ENCODE results near the gene DGKB.

DGKB gene
- total RNA-seq, result 0 reads per million in 2 donors

DNA sequence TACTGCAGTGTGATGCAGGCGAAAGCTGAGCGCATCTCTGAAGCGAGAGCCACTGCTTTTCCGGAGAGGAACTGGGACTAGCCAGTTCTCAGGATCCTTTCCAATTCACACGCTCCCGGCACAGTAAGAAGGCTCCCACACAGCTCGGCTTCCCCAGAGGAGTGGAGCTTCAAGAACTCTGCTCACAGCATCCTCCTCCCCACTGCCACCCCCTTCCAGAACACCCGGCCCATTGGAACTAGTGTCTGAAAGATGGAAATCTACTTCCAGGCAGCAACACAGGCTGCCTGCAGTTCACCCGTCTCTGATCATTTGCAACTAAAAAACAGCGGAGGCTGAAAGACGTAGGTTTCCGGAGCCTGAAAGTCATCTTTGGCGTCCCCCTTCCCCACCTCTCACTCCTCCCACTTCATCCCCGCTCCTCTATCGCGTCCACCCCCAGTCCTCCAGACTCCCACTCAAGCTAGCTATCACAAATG is at the start of gene DGKB:
TSS of gene DGKB (minus strand) at position 163 of the 479 bp plus-strand sequence.
- DNase-seq, result no peak

DNA sequence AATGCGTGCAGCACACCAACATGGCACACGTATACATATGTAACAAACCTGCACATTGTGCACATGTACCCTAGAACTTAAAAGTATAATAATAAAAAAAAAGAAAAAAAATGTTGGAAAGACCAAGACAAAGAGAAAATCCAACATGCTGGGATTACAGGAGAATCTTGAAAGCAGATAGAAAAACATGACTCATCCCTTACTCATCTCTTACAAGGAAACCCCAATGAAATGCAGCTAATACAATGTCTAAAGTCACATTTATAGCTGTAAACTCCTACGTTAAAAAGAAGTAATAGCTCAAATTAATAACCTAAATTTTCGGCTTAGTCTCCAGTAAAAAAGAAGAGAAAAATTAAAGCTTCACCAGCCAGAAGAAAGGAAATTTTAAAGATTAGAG is 47.5 kb upstream of the DGKB start:
- DNase-seq, result no peak

DNA sequence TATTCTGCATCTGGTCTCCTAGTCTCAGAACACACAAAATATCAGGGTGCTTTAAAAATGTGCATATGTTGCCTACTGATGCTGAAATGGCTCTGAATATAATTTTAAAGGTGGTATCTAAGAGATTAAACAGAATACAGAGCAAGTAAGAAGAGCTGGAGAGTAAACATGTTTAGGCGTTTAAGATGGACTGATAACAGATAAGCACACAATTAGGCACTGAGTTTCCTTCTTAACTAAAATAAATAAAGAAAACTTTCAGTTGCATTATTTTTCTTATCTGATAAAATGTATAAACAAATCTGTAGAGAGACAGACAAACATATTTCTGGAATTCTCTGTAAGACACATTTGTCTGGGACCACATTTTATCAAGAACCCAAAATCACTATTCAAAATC is 35.6 kb upstream of the DGKB start:
- DNase-seq, result no peak

DNA sequence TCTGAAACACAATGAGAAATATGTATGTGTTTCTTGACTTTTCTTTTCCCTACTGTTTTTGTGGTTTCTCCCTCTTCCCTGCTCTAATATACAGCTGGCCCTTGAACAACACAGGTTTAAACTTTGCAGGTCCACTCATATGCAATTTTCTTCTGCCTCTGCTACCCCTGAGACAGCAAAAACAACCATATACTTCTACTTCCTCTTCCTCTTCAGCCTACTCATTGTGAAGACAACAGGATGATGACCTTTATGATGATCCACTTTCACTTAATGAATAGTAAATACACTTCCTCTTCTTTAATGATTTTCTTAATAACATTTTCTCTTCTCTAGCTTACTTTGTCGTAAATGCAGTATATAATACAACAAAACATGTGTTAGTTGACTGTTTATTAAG is 35.0 kb upstream of the DGKB start:
- no peak for DNase-seq

DNA sequence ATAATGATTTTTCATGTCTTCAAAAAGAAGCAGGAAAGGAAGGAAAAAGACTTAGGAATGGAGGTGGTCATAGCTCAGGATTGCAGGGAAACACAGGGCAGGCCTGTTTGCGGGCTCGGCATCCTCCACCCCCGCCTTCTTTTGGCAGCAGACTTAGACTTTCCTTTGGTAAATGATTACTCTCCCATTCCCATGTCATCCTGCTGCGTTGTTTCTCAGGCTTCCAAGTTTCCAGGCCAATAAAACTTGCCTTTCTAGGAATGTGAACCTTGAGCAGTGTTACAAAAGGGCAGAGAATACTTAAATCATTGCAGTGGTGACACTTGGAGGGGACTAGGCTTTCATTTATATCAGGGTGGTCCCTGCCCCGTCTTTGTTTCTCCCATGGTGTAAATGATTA is 34.0 kb upstream of the DGKB start:
- no peak for DNase-seq

DNA sequence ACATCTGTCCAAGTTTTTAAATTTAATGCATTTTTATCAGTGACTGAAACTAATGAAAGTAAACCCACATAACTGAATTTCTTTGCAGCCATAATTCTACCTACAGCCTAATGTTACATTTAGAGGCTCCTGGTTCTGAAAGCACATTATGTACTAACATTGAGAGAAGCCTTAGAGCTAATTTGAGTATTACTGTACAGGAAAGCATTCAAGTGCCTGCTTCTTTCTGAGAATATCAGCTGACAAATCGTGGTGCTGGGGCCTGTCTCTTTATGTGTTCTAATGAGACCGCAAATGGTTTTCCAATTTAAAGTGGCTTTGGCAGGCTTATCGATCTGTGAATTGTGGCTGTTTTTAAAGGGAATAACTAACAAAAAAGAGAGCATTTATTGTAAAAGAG is 32.3 kb upstream of the DGKB start:
- no peak for DNase-seq

DNA sequence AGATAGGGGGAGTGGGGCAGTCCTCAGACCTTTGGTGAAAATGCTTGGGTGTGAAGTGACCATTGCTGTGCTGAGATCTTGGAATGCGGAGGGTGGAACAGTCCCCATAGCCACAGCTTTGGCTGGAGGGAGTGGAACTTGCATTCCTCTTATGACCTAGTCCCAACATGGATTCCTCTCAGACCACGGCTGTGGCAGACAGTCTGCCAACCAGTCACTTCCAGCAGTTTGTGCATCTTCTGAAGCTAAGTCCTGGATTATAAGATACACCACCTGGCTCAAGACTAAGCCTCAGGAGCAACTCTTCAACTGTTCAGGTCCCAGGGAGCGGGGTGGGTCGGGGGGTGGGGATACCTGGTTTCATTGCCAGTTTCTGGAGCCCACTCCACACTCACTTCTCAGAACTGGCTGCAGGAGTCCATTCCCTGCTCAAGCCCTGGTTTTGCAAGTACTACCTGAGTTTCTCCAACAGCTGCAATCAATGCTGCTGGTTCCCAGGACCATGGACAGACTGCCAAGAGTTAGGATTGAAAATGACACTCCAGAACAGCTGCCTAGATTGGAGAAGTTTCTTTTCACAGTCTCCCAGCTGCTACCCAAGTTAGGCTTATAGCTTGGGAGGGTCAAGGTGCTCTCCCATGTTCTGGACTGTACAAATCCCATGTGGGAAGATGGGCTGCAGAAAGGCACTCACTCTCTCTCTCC is 29.1 kb upstream of the DGKB start:
- no peak for DNase-seq

DNA sequence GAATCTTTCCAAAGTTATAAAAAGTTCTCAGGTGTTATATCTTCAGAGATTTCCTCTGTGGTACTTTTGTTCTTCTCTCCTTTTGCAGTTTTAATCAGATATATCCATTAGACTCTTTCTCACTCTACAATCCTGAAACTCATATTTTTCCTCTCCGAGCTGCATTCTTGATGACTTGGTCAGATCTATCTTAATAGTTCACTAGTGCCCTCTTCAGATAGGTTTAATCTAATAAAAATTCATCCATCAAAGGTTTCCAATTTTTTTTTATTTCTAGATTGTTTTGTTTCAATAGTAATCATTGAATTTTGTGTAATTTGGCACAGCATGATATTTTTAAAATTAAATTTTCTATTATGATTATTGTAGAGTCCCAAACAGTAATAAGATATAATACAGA is 21.8 kb upstream of the DGKB start:
- no peak for DNase-seq

DNA sequence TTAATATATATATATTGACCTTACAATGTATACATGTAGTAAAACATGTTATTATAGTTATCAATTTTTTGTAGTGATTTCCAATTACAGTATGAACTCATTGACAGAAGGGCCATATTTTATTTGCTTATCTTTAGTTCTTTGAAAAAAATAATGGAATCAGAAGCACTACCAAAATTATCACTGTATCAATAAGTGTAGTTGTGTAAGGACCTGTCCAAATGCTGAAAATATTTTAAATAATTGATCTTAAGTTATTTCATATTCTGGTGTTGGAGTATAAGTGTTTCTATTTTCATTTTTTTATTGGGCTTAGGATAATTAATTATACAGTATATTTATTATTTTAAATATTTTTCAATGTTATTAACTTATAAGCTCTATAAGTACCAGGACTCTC is 8.5 kb upstream of the DGKB start:
- DNase-seq, result no peak

DNA sequence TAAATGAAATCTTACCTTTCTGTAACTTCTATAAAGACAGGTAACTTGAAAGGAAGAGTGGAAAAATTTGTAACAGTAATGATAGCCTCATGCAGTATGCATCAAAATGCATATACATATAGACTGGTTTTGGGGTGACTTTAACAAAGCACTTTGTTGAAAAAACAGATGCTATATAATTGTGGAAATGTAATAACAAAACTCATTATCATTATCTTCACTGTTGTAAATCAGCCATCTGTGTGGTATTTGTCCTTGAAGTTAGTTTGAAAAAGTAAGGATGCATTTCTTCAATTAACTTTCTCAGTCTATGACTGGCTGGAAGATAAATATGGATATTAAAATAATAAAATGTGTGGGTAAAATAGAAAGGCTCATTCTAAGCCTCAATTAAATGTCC is 6.1 kb upstream of the DGKB start:
- no peak for DNase-seq

DNA sequence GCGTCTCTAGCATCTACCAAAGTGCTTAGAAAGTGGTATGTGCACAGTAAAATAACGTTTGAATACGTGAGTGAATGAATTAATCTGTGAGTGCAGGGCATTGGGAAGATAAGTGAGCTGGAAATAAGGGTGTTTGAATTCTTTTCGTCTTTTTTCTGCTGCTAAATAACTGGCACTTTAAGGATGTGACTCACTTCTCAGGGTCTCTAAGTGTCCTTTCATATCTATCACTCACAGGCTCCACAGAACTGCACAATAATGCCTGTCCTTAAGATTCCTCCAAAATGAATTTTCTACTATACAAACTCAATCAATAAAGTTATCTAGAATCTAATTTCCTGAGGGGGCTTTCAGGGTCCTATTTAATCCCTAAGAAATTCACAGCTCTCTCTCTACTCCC is 3.2 kb upstream of the DGKB start:
- DNase-seq, result no peak

DNA sequence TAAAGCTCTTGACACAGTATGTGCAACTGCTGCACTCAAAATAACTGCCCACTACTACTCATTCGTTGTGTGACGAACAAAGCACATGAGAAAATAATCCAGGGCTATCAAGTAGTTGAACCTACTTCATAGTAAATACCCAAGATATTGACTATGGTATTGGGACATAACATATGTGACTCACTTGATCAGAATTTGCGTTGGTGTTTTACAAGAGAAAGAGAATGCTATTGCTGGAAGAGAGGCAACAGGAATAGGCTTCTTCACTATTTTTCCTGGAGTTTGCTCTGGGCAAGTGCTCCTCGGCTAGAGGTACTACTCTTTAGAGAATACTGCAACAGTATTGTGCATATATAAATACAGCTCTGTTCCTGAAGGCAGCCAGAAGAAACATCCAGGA is 2.5 kb downstream of the DGKB start:
- no peak for DNase-seq

DNA sequence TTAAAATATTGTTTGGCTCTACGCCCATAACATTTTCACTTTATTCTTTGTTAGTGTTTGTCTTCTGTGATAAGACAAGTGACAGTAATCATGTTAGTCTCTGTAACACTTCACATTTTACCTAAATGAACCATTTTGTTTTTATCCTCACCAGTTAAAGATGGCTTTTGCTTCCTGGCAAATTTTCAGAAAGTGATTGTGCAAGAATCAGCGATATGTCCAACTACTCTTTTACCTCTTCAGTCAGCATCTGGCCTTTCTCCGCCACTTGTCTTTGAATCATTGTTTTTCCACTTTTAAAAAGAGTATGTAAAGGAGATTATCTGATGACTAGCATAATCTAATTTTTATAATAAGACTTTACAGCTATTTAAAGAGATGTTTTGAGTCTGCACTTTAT is 3.5 kb downstream of the DGKB start:
- no peak for DNase-seq

DNA sequence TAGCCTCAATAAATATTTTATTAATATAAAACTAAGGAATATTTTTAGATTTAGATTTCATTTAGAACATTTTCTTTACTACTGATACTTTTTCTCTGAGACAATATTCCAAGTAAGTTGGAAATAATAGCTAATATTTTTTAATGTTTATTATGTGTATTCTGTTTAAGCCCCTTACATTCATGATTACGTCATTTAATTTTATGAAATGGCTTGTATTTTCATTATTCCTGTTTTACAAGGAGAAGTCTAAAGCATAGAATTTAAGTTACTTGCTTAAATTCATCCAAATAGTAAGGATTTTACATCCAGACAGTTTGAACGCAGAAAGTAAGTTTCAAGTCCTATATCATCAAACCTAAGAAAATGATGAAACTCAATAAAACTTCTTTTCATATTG is 6.1 kb downstream of the DGKB start:
- DNase-seq, result no peak

DNA sequence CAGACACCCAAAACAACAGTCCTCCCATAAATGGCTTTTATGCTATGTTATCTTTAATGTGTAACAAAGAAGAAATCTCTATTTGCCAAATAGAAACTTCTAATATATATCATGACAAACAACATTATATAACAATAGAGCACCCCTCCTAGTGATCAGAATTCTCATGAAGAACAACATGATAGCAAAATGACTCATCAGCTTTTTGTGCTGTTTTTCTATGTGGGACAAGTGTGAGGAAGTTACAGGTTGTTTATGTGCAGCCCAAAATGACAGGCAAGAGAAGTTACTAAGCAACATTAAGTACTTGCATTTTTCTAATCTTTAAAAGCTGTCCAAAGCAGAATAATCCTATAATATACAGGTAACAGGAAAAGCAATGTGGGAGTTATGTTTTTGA is 7.7 kb downstream of the DGKB start:
- DNase-seq, result no peak

DNA sequence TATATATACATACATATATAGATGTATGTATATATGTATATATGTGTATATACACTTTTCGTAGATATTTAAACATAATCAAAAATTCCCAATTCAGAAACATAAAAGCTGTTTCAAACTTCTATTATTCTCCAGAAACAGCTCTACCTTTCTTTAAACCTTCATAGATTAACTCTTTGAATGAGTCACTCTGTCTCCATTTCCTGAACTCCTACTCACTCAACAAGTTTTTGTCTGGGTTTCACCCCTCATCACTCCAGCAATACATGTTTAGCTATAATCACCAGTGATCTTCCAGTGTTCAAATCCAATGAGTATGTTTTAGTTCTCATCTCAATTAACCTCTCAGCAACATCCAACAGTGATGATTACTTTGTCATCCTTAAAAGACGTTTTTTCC is 9.6 kb downstream of the DGKB start:
- DNase-seq, result no peak

DNA sequence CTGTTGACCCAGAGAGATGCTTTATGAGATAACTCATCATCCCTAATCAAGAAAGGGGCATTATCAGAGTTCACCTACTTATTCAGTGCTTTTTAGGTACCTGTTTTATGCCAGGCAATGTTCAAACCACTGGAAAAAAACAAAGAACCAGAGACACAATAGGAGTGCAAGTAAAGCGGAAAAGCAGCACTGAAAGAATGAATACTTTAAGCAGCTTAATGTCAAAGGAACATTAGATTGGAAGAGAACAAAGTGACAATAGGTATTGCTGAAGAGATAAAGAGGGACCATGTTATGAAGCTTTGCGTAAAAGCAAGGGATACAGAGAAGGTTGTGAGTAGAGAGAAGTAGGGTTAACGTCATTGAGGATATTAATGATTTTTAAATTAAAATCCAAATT is 11.3 kb downstream of the DGKB start:
- no peak for DNase-seq

DNA sequence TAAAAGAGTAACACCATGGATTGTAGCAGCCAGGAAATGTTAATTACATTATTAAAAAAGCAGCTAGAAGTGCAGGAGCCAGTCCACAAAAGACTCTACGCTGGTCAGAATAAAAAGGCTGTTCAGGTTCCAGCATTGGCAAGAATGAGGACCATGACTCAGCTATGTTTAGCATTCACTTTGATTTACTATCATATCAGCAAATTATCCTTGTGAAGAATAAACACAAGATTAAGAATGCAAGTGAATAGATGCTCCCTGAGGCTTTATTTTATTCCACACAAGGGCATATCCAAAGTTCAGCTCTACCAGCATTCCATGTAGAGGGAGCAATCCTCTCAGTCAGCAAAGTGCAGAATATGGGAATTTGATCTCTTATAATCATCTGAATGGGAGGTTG is 13.6 kb downstream of the DGKB start:
- no peak for DNase-seq

DNA sequence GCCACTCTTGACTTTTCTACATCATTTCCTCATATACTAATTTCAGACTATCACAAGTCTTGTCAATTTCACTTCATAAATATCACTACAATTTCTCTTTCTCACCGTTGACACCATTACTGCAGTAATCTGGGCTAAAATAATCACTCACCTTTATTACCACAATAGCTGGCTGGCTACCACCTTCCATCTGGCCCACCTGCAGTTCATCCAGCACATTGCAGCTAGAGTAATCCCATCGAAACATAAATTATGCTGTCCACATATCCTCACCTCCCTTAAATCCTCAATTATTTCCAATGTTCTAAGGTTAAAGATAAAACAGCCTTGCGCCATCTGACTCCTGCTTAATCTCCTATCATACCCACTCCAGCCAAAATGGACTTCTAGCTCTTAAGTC is 16.0 kb downstream of the DGKB start:
- no peak for DNase-seq

DNA sequence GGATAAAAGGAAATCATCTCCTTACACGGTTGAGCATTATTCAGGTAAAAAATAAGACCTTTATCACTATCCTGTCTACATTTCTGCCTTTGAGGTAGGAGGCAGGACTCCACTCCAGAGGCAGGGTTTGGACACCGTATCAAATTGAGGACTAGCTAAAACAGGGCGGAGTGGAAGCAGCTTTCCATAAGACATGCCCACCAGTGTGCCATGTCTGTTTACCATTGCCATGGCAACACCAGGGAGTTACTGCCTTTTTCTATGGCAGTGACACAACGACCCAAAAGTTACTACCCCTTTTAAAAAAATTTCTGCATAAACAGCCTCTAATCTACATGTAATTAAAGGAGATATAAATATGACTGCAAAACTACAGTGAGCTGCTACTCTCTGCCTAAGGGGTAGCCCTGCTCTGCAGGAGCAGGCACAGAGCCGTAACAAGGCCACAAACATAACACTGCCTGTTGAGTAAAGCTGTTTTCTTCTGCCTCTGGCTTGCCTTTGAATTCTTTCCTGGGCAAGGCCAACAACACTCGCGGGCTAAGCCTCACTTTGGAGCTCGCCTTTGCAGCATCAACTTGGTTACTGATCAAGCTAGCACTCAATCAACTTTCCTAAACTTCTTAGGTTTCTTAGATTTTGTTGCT is 26.5 kb downstream of the DGKB start:
- no peak for DNase-seq

DNA sequence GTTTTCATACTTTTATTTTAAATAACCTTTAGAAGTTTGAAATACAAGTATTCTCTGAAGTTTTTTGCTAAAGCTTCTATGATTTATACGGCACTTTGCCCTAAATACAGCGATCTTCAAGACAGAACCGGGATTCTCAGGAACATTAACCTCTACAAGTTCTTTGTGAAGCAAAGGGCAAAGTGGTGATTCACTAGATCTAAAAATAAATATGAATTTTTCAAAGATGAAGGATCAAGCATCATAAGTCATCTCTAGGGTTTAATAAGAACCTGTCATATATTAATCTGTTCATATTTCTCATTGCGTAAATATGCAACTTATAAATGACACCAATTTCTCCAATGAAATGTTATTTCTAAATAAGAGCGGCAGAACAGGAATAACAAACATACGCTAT is 30.7 kb downstream of the DGKB start:
- no peak for DNase-seq

DNA sequence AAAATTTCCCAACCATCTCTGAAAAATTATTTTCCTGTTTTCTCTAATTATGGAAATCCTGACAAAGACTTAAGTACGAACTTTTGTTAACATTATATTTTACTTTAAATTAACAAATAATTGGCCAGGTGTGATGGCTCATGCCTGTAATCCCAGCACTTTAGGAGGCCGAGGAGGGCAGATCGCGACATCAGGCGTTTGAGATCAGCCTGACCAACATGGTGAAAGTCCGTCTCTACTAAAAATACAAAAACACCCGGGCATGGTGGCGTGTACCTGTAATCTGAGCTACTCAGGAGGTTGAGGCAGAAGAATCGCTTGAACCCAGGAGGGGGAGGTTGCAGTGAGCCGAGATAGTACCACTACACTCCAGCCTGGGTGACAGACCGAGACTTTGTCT is 32.2 kb downstream of the DGKB start:
- DNase-seq, result no peak

DNA sequence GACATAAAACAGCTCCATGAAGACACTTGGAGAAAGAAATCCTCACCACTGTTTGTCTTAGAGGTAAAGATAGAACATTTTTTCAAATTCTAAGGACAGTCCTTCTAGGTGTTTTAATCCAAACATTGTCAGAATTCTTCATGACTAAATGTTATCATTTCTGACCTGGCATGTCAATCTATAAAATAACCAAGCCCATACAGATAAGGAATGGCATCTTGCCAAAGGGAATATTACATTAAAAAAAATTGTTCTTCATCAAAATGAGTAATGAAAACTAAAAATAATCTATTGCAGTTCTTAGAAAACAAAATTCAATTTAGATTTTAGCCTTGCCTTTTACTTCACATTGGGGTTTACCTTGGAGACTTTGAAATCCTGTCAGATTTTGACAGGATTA is 33.6 kb downstream of the DGKB start:
- DNase-seq, result no peak

DNA sequence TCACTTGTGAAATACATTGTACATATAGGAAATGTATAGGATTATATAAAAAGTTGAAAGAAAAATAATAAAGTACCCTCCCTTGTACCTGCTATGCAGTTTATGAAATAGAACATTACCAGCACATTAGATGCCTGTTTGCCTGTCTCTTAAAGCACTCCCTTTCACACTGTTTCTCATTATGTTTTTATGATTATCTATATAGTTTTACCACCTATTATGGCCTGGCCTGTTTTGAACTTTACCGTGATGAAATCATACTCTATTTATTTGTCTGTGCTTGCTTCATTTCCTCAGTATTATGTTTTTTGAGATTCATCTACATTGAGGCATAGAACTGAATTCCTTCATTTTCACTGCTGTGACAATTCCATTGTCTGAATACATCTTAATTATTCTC is 41.1 kb downstream of the DGKB start:
- no peak for DNase-seq

DNA sequence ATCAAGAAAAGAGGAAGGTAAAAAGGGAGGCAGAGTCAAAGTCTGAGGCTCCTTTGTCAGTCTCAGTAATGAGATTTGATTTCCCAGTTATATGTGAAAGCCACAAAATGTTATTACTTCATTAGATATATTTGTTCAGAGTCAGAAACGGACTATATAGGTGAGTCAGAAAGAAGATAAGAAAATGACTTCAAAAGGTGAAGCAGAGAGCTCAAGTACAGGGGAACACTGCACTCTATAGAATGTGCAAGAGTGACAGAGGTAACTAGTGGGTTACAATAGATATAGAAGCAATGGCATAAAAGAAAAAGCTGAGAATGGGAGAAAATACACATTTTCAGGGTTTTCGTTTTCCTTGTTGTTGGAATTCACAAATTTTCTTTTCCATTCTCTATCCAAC is 43.3 kb downstream of the DGKB start:
- no peak for DNase-seq
